Measurements from ENCODE around the gene IL5RA.

IL5RA gene

GRCh38 chr3:3127432-3128010, 17.3 kb upstream of the IL5RA start:
- H3K79me2 ChIP-seq (ENCODE audit: control insufficient read depth, insufficient read depth, low read length), result peaks cover 18% of the 10 kb centered on the region
- H3K4me1 ChIP-seq (ENCODE audit: control insufficient read depth, low read depth, low read length), result peaks cover 4% of the 10 kb centered on the region
- peak overlapping the region; percentile 95 for H3K4ac ChIP-seq (ENCODE audit: low read depth, low read length)
- H2BK120ac ChIP-seq (ENCODE audit: low read depth, low read length), result no peak overlapping the region
- no peaks in the 10 kb centered on the region for H3K27me3 ChIP-seq (ENCODE audit: insufficient read depth, low read length, poor library complexity)
- H4K8ac ChIP-seq (ENCODE audit: low read depth, low read length), result no peak overlapping the region
- peak overlapping the region; percentile 91 for H3K18ac ChIP-seq (ENCODE audit: low read length)
- peaks cover 10% of the 10 kb centered on the region for H3K79me1 ChIP-seq (ENCODE audit: low read length)
- no peak overlapping the region for H2BK15ac ChIP-seq (replicated peaks; ENCODE audit: low read depth)
- WGBS (ENCODE audit: extremely low coverage, insufficient coverage, low lambda C conversion rate), result no CpG with 5 or more reads among the region's 20 CpGs
- peaks cover 2% of the 10 kb centered on the region for H3K36me3 ChIP-seq (ENCODE audit: control insufficient read depth, insufficient read depth, low read length)
- H2AK5ac ChIP-seq (ENCODE audit: low read length), result no peak overlapping the region
- peak overlapping the region; percentile 89 for H3K23ac ChIP-seq (ENCODE audit: low read length)
- H2BK5ac ChIP-seq (ENCODE audit: low read length), result peak overlapping the region; percentile 50
- peak overlapping the region; percentile 85 for H3K4me3 ChIP-seq (ENCODE audit: low read length)
- H4K5ac ChIP-seq (ENCODE audit: low read length), result peak overlapping the region; percentile 87
- peak; percentile 38 for DNase-seq
- no peak overlapping the region for H3K27ac ChIP-seq (ENCODE audit: low read depth, low read length)
- H3K9ac ChIP-seq (ENCODE audit: low read length), result peak overlapping the region; percentile 95
- peak overlapping the region; percentile 98 for H3K56ac ChIP-seq (ENCODE audit: low read length)
- H3K4me2 ChIP-seq (ENCODE audit: low read length), result peak overlapping the region; percentile 99

GRCh38 chr3:3126477-3127431, 16.6 kb upstream of the IL5RA start, which contains the start of gene TRNT1:
TSS of gene TRNT1 (plus strand) at chr3:3126940. CDS start at chr3:3129041, 2,101 bp downstream.
- H3K4me3 ChIP-seq (ENCODE audit: low read length), result peak within 1 kb of the TSS; percentile 85
- no peak within 1 kb of the TSS for H2BK120ac ChIP-seq (ENCODE audit: low read depth, low read length)
- peak; percentile 96 for DNase-seq
- peak within 1 kb of the TSS; percentile 91 for H3K18ac ChIP-seq (ENCODE audit: low read length)
- peak within 1 kb of the TSS; percentile 90 for H3K23ac ChIP-seq (ENCODE audit: low read length)
- H3K27ac ChIP-seq (ENCODE audit: low read depth, low read length), result peak within 1 kb of the TSS; percentile 30
- H3K56ac ChIP-seq (ENCODE audit: low read length), result peak within 1 kb of the TSS; percentile 98
- peaks cover 10% of the 10 kb centered on the region for H3K79me1 ChIP-seq (ENCODE audit: low read length)
- H3K4ac ChIP-seq (ENCODE audit: low read depth, low read length), result peak within 1 kb of the TSS; percentile 95
- H3K4me1 ChIP-seq (ENCODE audit: control insufficient read depth, low read depth, low read length), result peaks cover 4% of the 10 kb centered on the region
- H2BK5ac ChIP-seq (ENCODE audit: low read length), result peak within 1 kb of the TSS; percentile 65
- H3K27me3 ChIP-seq (ENCODE audit: insufficient read depth, low read length, poor library complexity), result no peaks in the 10 kb centered on the region
- peaks cover 2% of the 10 kb centered on the region for H3K36me3 ChIP-seq (ENCODE audit: control insufficient read depth, insufficient read depth, low read length)
- peak within 1 kb of the TSS; percentile 99 for H3K4me2 ChIP-seq (ENCODE audit: low read length)
- peak within 1 kb of the TSS; percentile 87 for H4K5ac ChIP-seq (ENCODE audit: low read length)
- no peak within 1 kb of the TSS for H2BK15ac ChIP-seq (replicated peaks; ENCODE audit: low read depth)
- H4K8ac ChIP-seq (ENCODE audit: low read depth, low read length), result no peak within 1 kb of the TSS
- peaks cover 18% of the 10 kb centered on the region for H3K79me2 ChIP-seq (ENCODE audit: control insufficient read depth, insufficient read depth, low read length)
- no peak within 1 kb of the TSS for H2AK5ac ChIP-seq (ENCODE audit: low read length)
- no CpG with 5 or more reads among the region's 100 CpGs for WGBS (ENCODE audit: extremely low coverage, insufficient coverage, low lambda C conversion rate)
- peak within 1 kb of the TSS; percentile 95 for H3K9ac ChIP-seq (ENCODE audit: low read length)

- Histone ChIP-seq H3K36me3 (ENCODE audit: control insufficient read depth, insufficient read depth, low read length) (peaks cover 2% of the 10 kb centered on the region), H2BK5ac (ENCODE audit: low read length) (no peak overlapping the region), H3K4me1 (ENCODE audit: control insufficient read depth, low read depth, low read length) (peaks cover 4% of the 10 kb centered on the region), H3K79me1 (ENCODE audit: low read length) (peaks cover 10% of the 10 kb centered on the region), H4K5ac (ENCODE audit: low read length) (no peak overlapping the region), H2AK5ac (ENCODE audit: low read length) (no peak overlapping the region), H2BK15ac (replicated peaks; ENCODE audit: low read depth) (no peak overlapping the region), H3K9ac (ENCODE audit: low read length) (peak overlapping the region; percentile 92), H3K27me3 (ENCODE audit: insufficient read depth, low read length, poor library complexity) (no peaks in the 10 kb centered on the region), H3K27ac (ENCODE audit: low read depth, low read length) (no peak overlapping the region), H2BK120ac (ENCODE audit: low read depth, low read length) (no peak overlapping the region), H3K4me3 (ENCODE audit: low read length) (no peak overlapping the region), H3K23ac (ENCODE audit: low read length) (no peak overlapping the region), H3K79me2 (ENCODE audit: control insufficient read depth, insufficient read depth, low read length) (peaks cover 18% of the 10 kb centered on the region), H3K18ac (ENCODE audit: low read length) (peak overlapping the region; percentile 13), H4K8ac (ENCODE audit: low read depth, low read length) (no peak overlapping the region), H3K4me2 (ENCODE audit: low read length) (no peak overlapping the region), H3K4ac (ENCODE audit: low read depth, low read length) (peak overlapping the region; percentile 75), H3K56ac (ENCODE audit: low read length) (peak overlapping the region; percentile 95)
- DNase-seq, result no peak
- WGBS (ENCODE audit: extremely low coverage, insufficient coverage, low lambda C conversion rate), result no CpG with 5 or more reads among the region's 24 CpGs
These were observed 15.8 kb upstream of the IL5RA start for GRCh38 chr3:3125977-3126376.

GRCh38 chr3:3119393-3119851, 9.2 kb upstream of the IL5RA start:
- H2AK5ac ChIP-seq (ENCODE audit: low read length), result no peak overlapping the region

DNA sequence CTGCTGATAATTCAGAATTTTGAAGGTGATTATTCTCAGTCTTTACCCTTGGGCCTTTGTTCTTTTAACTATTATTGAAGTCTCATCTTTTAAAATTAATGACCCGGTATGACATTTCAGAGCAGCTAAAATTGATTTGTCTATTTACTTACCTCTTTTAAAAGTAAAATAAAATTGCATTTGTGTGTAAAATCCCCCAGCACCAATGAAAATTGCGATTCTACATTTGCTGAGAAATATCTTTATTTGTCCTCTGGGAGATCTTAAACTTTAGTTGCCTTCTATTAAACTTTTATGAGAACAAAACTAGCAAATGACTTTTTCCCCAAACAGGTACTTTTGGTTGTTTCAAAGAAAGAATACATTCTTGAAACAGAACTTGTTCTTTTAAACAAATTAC, 7.5 kb upstream of the IL5RA start:
- H3K27me3 ChIP-seq (ENCODE audit: insufficient read depth, low read length, poor library complexity), result no peaks in the 10 kb centered on the region
- WGBS (ENCODE audit: extremely low coverage, insufficient coverage, low lambda C conversion rate), result no CpG with 5 or more reads among the region's 2 CpGs

More at GRCh38 chr3:3119393-3119851, 9.2 kb upstream of the IL5RA start:
- DNase-seq, result no peak
- Histone ChIP-seq H2BK15ac (replicated peaks; ENCODE audit: low read depth) (no peak overlapping the region), H2BK120ac (ENCODE audit: low read depth, low read length) (no peak overlapping the region), H3K4me1 (ENCODE audit: control insufficient read depth, low read depth, low read length) (no peaks in the 10 kb centered on the region), H4K5ac (ENCODE audit: low read length) (no peak overlapping the region), H3K36me3 (ENCODE audit: control insufficient read depth, insufficient read depth, low read length) (no peaks in the 10 kb centered on the region), H3K23ac (ENCODE audit: low read length) (no peak overlapping the region), H3K4ac (ENCODE audit: low read depth, low read length) (no peak overlapping the region), H3K56ac (ENCODE audit: low read length) (no peak overlapping the region), H4K8ac (ENCODE audit: low read depth, low read length) (no peak overlapping the region), H3K9ac (ENCODE audit: low read length) (no peak overlapping the region), H3K79me2 (ENCODE audit: control insufficient read depth, insufficient read depth, low read length) (no peaks in the 10 kb centered on the region), H3K4me2 (ENCODE audit: low read length) (no peak overlapping the region), H3K27ac (ENCODE audit: low read depth, low read length) (no peak overlapping the region), H2BK5ac (ENCODE audit: low read length) (no peak overlapping the region), H3K79me1 (ENCODE audit: low read length) (no peaks in the 10 kb centered on the region), H3K4me3 (ENCODE audit: low read length) (no peak overlapping the region), H3K27me3 (ENCODE audit: insufficient read depth, low read length, poor library complexity) (no peaks in the 10 kb centered on the region), H3K18ac (ENCODE audit: low read length) (no peak overlapping the region)
- WGBS (ENCODE audit: extremely low coverage, insufficient coverage, low lambda C conversion rate), result no CpG with 5 or more reads among the region's 4 CpGs

More for the DNA sequence above, 7.5 kb upstream of the IL5RA start:
- Histone ChIP-seq H3K4me1 (ENCODE audit: control insufficient read depth, low read depth, low read length) (no peaks in the 10 kb centered on the region), H3K18ac (ENCODE audit: low read length) (no peak overlapping the region), H3K23ac (ENCODE audit: low read length) (no peak overlapping the region), H4K8ac (ENCODE audit: low read depth, low read length) (no peak overlapping the region), H4K5ac (ENCODE audit: low read length) (no peak overlapping the region), H3K79me1 (ENCODE audit: low read length) (no peaks in the 10 kb centered on the region), H3K4me3 (ENCODE audit: low read length) (no peak overlapping the region), H2BK5ac (ENCODE audit: low read length) (no peak overlapping the region), H3K36me3 (ENCODE audit: control insufficient read depth, insufficient read depth, low read length) (no peaks in the 10 kb centered on the region), H3K56ac (ENCODE audit: low read length) (no peak overlapping the region), H2BK120ac (ENCODE audit: low read depth, low read length) (no peak overlapping the region), H3K79me2 (ENCODE audit: control insufficient read depth, insufficient read depth, low read length) (no peaks in the 10 kb centered on the region), H3K27ac (ENCODE audit: low read depth, low read length) (no peak overlapping the region), H3K4ac (ENCODE audit: low read depth, low read length) (no peak overlapping the region), H2BK15ac (replicated peaks; ENCODE audit: low read depth) (no peak overlapping the region), H2AK5ac (ENCODE audit: low read length) (no peak overlapping the region), H3K9ac (ENCODE audit: low read length) (no peak overlapping the region), H3K4me2 (ENCODE audit: low read length) (no peak overlapping the region)
- no peak for DNase-seq

Data from mesendoderm (in vitro differentiated cells).